ENCODE measurements around the gene GTPBP8. TPM values are rescaled to one million over a fixed set of nuclear protein-coding genes. Genes with fewer than 3 reads are reported as not detected.

The GTPBP8 gene
- total and polyA plus RNA-seq, 2 of the 8 experiments (the other 6 are each of a cell fraction or from before 2014, with no cell fraction given): 25.8 to 27.6 TPM

GRCh38 chr3:113021471-113021870, 30.7 kb downstream of the GTPBP8 start:
- Histone ChIP-seq H2BK15ac (ENCODE audit: low read length) (no peak overlapping the region), H2BK5ac (ENCODE audit: low read depth, low read length) (no peak overlapping the region), H3K79me2 (ENCODE audit: control insufficient read depth in 1 of 2, insufficient read depth in 2 of 2, low read length in 2 of 2) (peaks cover 13 to 30% of the 10 kb centered on the region in 2 experiments), H4K91ac (replicated peaks; ENCODE audit: insufficient read length, low read length) (no peak overlapping the region), H2BK20ac (ENCODE audit: low read length) (no peak overlapping the region), H3K18ac (ENCODE audit: extremely low read depth, low read length) (no peak overlapping the region), H2AK5ac (ENCODE audit: low read depth, low read length) (no peak overlapping the region), H3K4me2 (ENCODE audit: insufficient read depth in 1 of 2, low read depth in 2 of 2, low read length in 2 of 2) (no peak overlapping the region), H3K79me1 (ENCODE audit: low read depth, low read length) (no peaks in the 10 kb centered on the region), H3K27ac (ENCODE audit: low read depth, low read length) (no peak overlapping the region), H2AFZ (ENCODE audit: low read length) (no peak overlapping the region), H4K20me1 (replicated peaks in 1 of 2; ENCODE audit: control insufficient read depth in 1 of 2, insufficient read depth in 2 of 2, low read length in 2 of 2) (no peaks in the 10 kb centered on the region), H3K4ac (replicated peaks; ENCODE audit: insufficient read length, low read depth, low read length) (no peak overlapping the region), H3K23me2 (ENCODE audit: low read depth, low read length) (peaks cover 8% of the 10 kb centered on the region; the same call in 1 of the 2 replicates), H4K8ac (ENCODE audit: extremely low read depth, insufficient read depth, low read length) (no peak overlapping the region), H3K23ac (ENCODE audit: insufficient read length) (no peak overlapping the region), H2BK120ac (replicated peaks; ENCODE audit: low read depth, low read length) (no peak overlapping the region), H3K56ac (replicated peaks; ENCODE audit: insufficient read length, low read depth, low read length) (no peak overlapping the region), H3K9ac (replicated peaks in 1 of 4; ENCODE audit: extremely low read depth in 1 of 4, low read depth in 3 of 4, low read length in 3 of 4) (no peak overlapping the region), H3K9me3 (ENCODE audit: insufficient read depth in 2 of 2, low read depth in 1 of 2, low read length in 1 of 2) (no peaks in the 10 kb centered on the region), H4K5ac (ENCODE audit: insufficient read length, low read depth, low read length) (no peak overlapping the region), H3K27me3 (replicated peaks in 1 of 4; ENCODE audit: control insufficient read depth in 3 of 4, extremely low read depth in 1 of 4, insufficient read depth in 3 of 4, low read length in 3 of 4) (no peaks in the 10 kb centered on the region; a peak in 1 of 7 replicates), H3K4me3 (ENCODE audit: extremely low read depth in 1 of 4, insufficient read depth in 2 of 4, low read depth in 3 of 4, low read length in 4 of 4) (no peak overlapping the region), H2BK12ac (ENCODE audit: low read depth, low read length) (no peak overlapping the region), H3K14ac (ENCODE audit: insufficient read length) (no peak overlapping the region), H3K4me1 (replicated peaks in 1 of 4; ENCODE audit: control insufficient read depth in 3 of 4, insufficient read depth in 4 of 4, low read length in 3 of 4) (peaks cover 0 to 2% (median 0%) of the 10 kb centered on the region in 4 experiments; a peak in 2 of 7 replicates), H3K36me3 (ENCODE audit: control insufficient read depth in 2 of 4, insufficient read depth in 4 of 4, low read length in 3 of 4) (peaks cover 0 to 5% (median 2%) of the 10 kb centered on the region in 4 experiments; a peak in 5 of 8 replicates)
- WGBS, 2 experiments (ENCODE audit: extremely low coverage in 1 of 2, insufficient coverage in 1 of 2, insufficient read length in 1 of 2, insufficient replicate concordance in 2 of 2, low coverage in 1 of 2, low lambda C conversion rate in 2 of 2, missing lambda C conversion rate in 1 of 2): 93% methylated on average over 2 of the region's 2 CpGs; no CpG with 5 or more reads in 1 of the 2 experiments
- TF ChIP-seq BACH1 (IDR thresholded peaks at IDR 0.05; ENCODE audit: low read length): no peak
- no peak for TF ChIP-seq HDAC6 (IDR thresholded peaks at IDR 0.05; ENCODE audit: low read depth, low read length)
- TF ChIP-seq CTBP2 (IDR thresholded peaks at IDR 0.05; ENCODE audit: borderline replicate concordance, insufficient read depth, insufficient read length, low read length): no peak
- TF ChIP-seq POLR2AphosphoS5 (IDR thresholded peaks at IDR 0.05; ENCODE audit: low read depth, low read length): no peak
- ChIA-PET CTCF (ENCODE audit: partially characterized antibody) (no interaction called here), POLR2A (ENCODE audit: partially characterized antibody) (interaction anchor here (1.0 kb wide), 1 partner anchor 31 kb away, joined by 3 read pairs; the partner anchor contains the start of gene GTPBP8)
- no peak for DNase-seq (ENCODE audit: low read depth in 1 of 2, low spot score in 2 of 2)
- no peak for FAIRE-seq
